GM21529 (cell line): ENCODE results near the gene LMAN1L.

ENCODE experiments used
- ATAC-seq: cut with Tn5 transposase; IDR thresholded peaks from one replicate; pipeline ENCODE4 v1.9.1; 2021; ENCODE audit not compliant: unreplicated experiment

The LMAN1L gene

GRCh38 chr15:74812533-74812932 lies at the start of gene LMAN1L:
LMAN1L (plus strand) TSS chr15:74812835; CDS start chr15:74812855, 20 bp downstream.
- no peak for ATAC-seq

- ATAC-seq = no peak
These were observed 49.2 kb upstream of the LMAN1L start for GRCh38 chr15:74763416-74763815.

GRCh38 chr15:74767167-74768098 lies 45.2 kb upstream of the LMAN1L start:
- ATAC-seq = no peak

GRCh38 chr15:74768099-74768770 lies 44.4 kb upstream of the LMAN1L start:
- no peak for ATAC-seq

GRCh38 chr15:74768771-74769342 lies 43.8 kb upstream of the LMAN1L start:
- ATAC-seq = no peak

- no peak for ATAC-seq
These were observed 43.1 kb upstream of the LMAN1L start for GRCh38 chr15:74769463-74770025.

- ATAC-seq = no peak
These were observed 42.3 kb upstream of the LMAN1L start for GRCh38 chr15:74770211-74770903.

- no peak for ATAC-seq
These were observed 39.3 kb upstream of the LMAN1L start for GRCh38 chr15:74773329-74773728.

GRCh38 chr15:74773731-74774252 lies 38.8 kb upstream of the LMAN1L start:
- no peak for ATAC-seq

DNA sequence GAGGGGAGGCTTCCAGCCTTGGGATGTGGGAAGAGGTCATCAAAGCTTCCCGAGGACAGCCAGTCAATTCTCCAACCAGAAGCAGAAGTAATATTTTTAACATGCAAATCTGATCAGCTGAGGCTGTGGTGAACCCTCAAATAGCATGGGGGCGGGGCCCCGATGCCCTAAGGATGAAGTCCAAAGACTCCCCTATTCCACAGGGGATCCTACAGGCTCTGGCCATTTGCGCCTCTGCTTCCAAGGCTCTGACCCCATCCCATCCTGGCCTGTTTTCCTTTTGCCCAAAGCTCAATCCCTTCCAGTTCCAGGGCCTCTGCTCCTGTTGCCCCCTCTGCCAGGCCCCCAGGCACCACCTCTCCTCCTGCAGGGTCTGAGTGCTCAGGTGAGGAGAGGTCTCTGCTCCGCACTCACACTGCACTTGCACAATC lies 37.5 kb upstream of the LMAN1L start:
- no peak for ATAC-seq

GRCh38 chr15:74775894-74776293 lies 36.7 kb upstream of the LMAN1L start:
- ATAC-seq = no peak

DNA sequence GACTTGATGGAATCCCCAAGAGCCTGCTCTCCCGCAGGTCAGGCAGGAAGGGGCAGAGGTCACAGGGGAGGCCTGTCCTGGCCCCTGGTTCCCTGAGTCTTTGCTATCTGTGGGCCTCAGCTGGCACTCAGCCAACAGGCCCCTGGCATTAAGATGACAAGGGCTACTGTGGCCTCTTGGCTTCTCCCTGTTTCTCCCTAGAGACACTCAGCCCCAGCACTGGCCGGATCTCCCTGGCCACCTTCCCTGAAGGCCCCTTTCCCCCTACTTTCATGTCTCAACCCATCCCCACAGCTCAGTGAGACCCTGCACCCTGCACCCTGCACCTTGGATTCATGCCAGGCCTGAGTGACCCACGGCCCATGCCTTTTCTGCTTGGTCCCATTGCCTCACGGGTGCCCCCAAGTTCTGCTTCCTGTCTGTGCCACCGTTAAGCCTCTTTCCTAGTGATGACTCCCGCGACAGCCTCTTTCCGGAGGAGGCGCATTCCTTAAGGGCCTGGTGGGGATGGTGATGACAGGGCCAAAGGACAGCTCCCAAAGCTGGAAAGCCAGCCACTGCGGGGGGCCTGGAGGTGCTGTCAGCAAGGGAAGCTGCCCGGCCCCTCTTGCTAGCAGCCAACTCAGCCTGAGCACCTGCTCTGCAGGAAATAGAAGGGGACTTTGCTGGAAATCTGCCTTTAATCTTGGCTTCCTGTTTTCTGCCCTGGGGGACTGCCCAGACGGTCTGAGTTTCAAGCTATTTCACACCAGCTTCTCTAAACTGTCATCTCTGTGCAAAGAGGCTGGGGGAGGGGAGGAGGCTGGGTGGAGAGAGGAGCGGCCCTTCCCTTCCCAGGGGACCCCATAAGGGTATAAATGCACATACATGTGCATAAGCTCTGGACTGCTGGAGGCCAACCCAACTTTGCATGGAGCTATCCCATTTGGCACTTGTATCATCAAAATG lies 35.5 kb upstream of the LMAN1L start:
- ATAC-seq = peak; percentile 39

- ATAC-seq = peak; percentile 19
These were observed 34.7 kb upstream of the LMAN1L start for GRCh38 chr15:74777769-74778598.

DNA sequence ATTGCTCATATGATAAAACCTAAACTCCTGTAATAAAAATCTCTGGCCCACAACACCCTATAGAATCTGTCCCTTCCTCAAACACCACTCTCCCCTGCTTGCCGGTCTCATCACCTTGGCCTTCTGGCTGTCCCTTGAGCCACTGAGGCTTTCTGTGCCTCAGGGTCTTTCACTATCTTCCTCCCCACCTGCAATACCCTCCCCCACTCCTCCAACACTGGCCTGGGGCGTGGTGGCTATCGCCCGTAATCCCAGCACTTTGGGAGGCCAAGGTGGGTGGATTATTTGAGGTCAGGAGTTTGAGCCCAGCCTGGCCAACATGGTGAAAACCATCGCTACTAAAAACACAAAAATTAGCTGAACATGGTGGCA lies 34.0 kb upstream of the LMAN1L start:
- ATAC-seq = no peak

DNA sequence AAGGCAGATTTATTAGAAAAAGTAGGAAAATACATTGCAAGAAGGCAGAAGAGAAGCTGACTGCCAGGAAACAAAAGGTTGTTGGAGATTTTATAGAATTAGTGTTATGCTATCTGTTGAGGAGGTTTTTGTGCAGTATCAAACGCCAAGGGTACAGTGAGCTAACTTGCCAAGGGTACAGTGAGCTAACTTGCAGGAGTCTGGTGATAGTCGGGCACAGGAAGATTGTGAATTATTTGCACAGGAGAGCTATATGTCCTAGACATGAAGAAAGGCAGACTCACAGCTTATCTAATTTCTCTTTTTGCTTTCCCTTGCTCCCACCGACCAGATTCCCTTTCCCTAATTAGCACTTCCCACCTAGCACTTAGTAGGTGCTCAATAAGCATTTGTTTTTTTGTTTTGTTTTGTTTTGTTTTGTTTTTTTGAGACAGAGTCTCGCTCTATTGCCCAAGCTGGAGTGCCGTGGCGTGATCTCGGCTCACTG lies 33.4 kb upstream of the LMAN1L start:
- no peak for ATAC-seq

DNA sequence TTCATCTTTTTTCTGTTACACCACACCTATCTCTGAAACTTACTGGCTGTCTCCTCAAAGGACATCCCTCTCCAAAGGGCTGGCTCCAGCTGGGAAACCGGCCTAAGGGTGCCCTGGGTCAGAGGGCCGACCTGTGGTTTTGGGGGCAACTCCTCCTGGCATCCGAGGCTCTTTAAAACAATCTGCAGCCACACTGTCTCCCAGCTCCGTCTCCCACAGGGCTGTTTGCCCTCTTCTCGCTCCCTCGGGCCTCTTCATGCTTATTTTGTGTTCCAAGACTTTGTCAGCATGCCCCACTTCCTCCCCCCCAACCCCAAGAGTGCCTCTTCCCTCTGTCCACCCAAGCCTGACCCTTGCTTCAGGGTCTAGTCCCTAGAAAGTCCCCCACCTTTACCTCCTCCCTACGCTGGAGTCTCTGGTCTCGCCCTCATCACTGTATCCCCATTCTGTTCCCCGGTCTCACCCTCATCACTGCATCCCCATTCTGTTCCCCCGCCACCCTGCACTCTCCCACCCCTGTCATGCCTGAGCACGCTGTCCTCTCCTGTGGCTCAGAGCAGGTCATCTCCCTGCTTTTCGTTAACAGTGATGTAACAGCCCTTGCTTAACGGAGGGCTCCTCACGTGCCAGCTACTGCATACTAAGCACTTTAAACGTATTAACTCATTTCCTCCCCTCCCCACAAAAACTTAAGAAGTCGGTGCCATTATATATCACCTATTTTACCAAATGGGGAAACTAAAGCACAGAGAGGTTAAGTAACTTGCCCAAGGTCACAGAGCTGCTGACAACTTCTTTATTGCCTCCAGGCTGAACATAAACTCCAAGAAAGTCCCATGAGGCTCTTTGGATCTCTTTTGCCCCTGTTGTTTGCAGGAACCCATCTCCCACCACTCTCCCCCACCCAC lies 31.9 kb upstream of the LMAN1L start:
- ATAC-seq = no peak

DNA sequence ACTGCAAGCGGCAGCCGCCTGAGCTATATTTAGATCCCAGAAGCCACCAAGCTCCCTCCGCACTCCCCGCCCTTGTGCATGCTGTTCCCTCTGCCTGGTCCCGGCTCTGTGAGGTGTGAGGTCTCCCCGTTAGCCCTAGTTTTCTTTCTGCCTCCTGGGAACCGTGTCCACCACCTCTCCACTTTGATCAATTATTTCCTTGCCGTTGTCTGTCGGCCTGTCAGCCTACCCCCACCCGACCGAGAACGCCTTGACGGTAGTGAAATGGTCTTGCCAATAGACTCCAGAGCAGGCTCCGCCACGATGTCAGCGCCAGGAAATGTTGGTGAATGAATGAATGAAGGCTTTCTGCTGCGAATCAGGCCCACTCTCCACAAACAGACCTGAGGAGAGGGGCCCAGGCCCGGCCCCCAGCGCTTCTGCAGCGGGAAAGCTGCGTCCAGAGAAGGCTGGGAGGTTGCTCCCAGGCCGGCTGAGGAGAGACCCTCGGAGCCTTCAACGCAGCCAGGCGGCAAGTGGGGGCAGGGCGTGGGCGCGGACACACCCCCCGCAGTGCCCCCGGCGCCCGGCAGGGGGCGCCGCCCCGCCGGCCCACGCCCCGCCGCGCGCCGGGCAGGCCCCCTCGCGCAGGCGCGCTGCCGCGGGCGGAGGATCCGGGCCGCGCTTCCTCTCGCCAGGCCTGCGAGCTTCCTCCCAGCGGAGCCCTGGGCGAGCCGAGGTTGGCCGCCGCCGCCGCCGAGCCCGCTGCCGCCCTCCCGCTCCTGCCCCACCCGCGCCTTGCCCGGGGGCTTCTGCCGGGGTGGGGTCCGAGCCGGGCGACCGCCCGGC lies 31.0 kb upstream of the LMAN1L start, which contains the start of gene CSK:
TSS of gene CSK (plus strand) at position 650 of the 828 bp plus-strand sequence. CDS start 16,218 bp downstream, outside the sequence.
- peak; percentile 24 for ATAC-seq
